Fibroblast of the conjunctiva (primary cell): Measurements from ENCODE around the gene MID1.
A peak's percentile ranks its signal among the peaks of the same experiment; 100 is the strongest.
"Not testable (repeated sequence)": the region's sequence is repeated elsewhere in the genome, so short reads cannot be mapped to it uniquely, and the experiment has no call there.

Source experiments
- DNase-seq: peaks from one replicate; pipeline ENCODE4 v3.0.0-alpha.2; 2010; ENCODE audit warnings: low read depth

MID1 gene

GRCh38 chrX:10617186-10617998, 3.0 kb downstream of the MID1 start:
- no peak for DNase-seq

GRCh38 chrX:10615931-10616774, 4.2 kb downstream of the MID1 start:
- no peak for DNase-seq

- no peak for DNase-seq
Measured at GRCh38 chrX:10612215-10612614, 8.2 kb downstream of the MID1 start.

GRCh38 chrX:10611441-10612090, 8.8 kb downstream of the MID1 start:
- no peak for DNase-seq

GRCh38 chrX:10608099-10608498, 12.3 kb downstream of the MID1 start:
- peak; percentile 69 for DNase-seq

GRCh38 chrX:10607233-10607632, 13.2 kb downstream of the MID1 start:
- no peak for DNase-seq

- no peak for DNase-seq
Measured at GRCh38 chrX:10603612-10604011, 16.8 kb downstream of the MID1 start.

- no peak for DNase-seq
Measured at GRCh38 chrX:10602646-10603045, 17.7 kb downstream of the MID1 start.

- no peak for DNase-seq
Measured at GRCh38 chrX:10600479-10600878, 19.9 kb downstream of the MID1 start.

GRCh38 chrX:10598540-10598939, 21.8 kb downstream of the MID1 start:
- DNase-seq: no peak

GRCh38 chrX:10597871-10598270, 22.5 kb downstream of the MID1 start:
- no peak for DNase-seq

GRCh38 chrX:10591363-10592335, 28.7 kb downstream of the MID1 start:
- no peak for DNase-seq

- not testable (repeated sequence) for DNase-seq
Measured at GRCh38 chrX:10589787-10590186, 30.6 kb downstream of the MID1 start.

- no peak for DNase-seq
Measured at GRCh38 chrX:10589098-10589497, 31.3 kb downstream of the MID1 start.

- not testable (repeated sequence) for DNase-seq
Measured at GRCh38 chrX:10584882-10585281, 35.5 kb downstream of the MID1 start.

GRCh38 chrX:10582945-10583344, 37.4 kb downstream of the MID1 start:
- peak; percentile 28 for DNase-seq

GRCh38 chrX:10582215-10582733, 38.1 kb downstream of the MID1 start:
- DNase-seq: no peak

- DNase-seq: peak; percentile 45
Measured at GRCh38 chrX:10579112-10580011, 41.0 kb downstream of the MID1 start.

- no peak for DNase-seq
Measured at GRCh38 chrX:10578527-10578926, 41.9 kb downstream of the MID1 start.

- DNase-seq: no peak
Measured at GRCh38 chrX:10577853-10578252, 42.5 kb downstream of the MID1 start.
